HG03575 (cell line): ENCODE measurements around the gene CORIN.
"Not testable (repeated sequence)": the region's sequence is repeated elsewhere in the genome, so short reads cannot be mapped to it uniquely, and the experiment has no call there.

Experiments used
- ATAC-seq: cut with Tn5 transposase; IDR thresholded peaks from one replicate; pipeline ENCODE4 v1.9.1; 2021; ENCODE audit not compliant: unreplicated experiment, insufficient number of reproducible peaks, low FRiP score; ENCODE audit errors: extremely low read depth

The CORIN gene

DNA sequence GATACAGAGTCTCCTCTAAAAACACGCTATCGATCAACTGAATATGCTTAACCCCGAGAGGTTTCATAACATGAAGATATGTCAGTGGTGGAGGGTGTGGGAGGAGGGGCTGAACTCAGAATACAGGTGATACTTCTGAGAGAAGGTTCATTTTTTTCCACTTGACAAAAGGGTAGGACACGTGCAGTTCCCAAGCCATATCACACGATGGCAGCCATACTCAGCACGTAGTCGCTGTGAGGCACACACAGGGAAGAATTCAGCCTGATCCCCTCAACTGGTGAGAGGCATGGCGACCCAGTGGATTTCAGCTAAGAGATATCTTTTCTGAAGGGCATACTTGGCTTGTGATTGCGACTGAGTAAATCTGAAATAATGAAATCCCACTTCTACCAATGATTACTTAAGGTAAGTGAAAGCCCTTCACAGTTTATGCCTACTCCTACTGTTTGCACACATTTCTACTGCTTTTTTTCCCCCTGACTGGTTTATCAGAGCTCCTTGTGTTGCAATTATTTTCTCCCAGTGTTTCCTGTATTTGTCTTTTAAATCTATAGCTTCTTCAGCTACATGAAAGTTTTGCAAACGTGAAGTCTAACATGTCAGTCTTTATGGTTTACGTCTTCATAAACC lies 133.1 kb downstream of the CORIN start:
- no peak for ATAC-seq

DNA sequence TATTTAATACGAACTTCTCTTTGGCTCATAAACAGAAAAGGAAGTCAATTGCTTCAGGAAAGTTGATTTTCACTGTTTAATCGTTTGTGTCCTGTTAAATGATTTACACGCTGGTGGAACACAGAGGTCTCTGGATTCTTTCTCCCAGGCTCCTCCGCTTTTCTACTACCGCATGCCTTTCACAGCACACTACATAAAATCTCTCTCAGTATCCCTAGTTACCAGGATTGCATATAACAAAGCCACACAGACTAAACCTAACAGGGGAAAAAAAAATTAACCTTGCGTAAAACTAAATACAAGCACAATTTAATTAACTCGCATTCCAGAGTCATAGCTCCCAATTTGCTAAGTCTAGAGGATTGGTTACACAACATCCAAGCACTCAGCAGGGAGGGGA lies 133.9 kb downstream of the CORIN start:
- no peak for ATAC-seq

DNA sequence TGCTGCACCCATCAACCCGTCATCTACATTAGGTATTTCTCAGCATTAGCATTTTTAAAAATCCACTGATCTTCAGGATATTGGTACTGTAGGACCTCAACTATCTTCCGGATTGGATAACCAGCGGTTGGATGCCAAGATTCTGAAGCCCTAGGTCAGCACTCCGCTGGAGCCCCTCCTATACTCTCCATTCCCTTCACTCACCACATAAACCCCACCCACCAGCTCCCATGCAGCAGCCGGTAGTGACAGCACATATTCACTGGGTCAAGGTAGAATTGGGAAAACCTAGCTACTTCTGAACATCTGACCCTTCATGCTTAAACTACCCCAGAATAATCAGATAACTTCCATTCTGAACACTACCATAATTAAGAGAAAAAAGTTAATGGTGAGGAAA lies 134.9 kb downstream of the CORIN start:
- no peak for ATAC-seq

- ATAC-seq: no peak
Measured at GRCh38 chr4:47701286-47701685, 136.6 kb downstream of the CORIN start.

GRCh38 chr4:47698837-47699236 lies 139.0 kb downstream of the CORIN start:
- ATAC-seq: no peak

GRCh38 chr4:47696823-47697222 lies 141.0 kb downstream of the CORIN start:
- no peak for ATAC-seq

GRCh38 chr4:47695260-47695659 lies 142.6 kb downstream of the CORIN start:
- ATAC-seq: no peak

DNA sequence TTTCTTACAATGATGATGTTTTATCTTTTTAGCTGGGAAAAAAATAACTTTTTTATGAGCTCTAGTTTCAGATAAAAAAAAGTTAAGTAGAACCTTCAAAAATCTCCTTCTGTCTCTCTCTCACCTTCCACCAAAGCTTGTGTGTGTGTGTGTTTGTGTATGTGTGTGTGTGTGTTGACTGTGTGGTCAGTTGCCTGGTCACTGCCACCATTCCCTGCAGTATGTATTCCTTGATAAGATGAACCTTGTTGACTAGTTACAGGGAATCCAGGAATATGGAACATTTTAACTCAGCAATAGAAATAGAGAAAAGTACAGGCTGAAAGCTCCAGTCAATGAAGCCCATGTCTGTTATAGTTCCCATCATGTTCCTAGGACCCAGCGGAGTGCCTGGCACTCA lies 143.5 kb downstream of the CORIN start:
- ATAC-seq: no peak

DNA sequence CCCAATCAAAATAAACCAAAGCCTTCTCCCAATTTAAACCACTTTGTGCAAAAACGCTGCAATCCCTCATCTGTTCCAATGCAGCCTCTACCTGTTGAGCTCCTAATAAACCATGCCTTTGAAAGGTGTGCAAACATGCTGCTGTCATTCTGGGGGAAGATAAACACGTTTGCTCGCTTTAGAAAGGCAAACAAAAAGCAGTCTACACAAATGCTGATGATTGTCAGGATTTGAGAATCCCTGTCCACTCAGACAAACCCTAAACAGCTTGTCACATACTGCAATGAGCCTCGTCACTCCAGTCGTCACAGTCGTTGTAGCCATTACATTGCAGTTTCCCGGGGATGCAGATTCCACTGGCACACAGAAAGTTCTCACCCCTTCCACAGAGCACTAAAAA lies 145.2 kb downstream of the CORIN start:
- no peak for ATAC-seq

- ATAC-seq: not testable (repeated sequence)
Measured at GRCh38 chr4:47691757-47692383, 146.0 kb downstream of the CORIN start.

GRCh38 chr4:47690611-47691010 lies 147.3 kb downstream of the CORIN start:
- ATAC-seq: no peak

DNA sequence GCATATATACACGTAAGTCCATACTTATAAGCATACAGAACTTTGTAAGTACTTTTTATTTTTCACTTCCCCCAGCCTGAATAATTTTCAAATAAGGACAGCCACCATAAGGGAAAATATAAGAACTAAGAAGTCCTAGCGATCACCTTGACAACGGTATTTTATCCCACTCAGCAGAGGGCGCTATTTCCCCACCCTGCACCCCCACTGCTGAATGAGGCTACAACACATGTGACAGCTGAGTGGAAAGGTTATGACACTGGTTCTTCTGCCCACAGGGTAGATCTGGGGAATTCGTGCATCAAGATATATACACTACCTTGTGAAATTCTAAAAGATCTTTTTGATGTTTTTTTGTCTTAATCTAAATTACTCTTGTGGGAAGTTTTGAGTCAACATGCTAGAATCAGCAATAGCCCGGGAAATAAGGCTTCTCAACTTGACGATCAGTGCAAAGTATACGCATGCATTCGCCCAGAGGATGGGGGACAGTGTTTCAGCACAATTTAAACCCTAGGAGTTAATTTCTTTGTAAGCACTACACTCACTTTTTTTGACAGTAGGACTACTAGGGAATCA lies 151.5 kb downstream of the CORIN start:
- ATAC-seq: no peak

- ATAC-seq: no peak
Measured at GRCh38 chr4:47675806-47676205, 162.1 kb downstream of the CORIN start.

GRCh38 chr4:47674144-47674543 lies 163.7 kb downstream of the CORIN start:
- no peak for ATAC-seq

DNA sequence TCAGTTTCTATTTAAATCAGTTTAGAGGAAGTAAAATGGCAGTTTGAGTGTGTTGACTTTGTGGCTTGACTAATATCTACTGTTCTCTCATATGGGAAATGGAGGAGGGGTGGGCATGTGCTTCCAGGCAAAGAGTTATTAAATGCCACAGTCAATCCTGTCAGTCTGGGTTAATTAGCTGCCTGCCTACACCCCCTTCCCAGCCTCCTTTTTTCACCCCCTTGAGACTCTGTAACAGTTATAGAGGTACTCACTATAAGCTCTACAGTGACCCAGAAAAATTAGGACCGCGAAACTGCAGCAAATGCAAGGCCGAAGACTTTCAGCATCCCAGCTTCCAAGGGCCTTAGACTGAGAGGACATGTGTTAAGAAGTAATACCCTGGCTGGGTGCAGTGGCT lies 165.2 kb downstream of the CORIN start:
- no peak for ATAC-seq

DNA sequence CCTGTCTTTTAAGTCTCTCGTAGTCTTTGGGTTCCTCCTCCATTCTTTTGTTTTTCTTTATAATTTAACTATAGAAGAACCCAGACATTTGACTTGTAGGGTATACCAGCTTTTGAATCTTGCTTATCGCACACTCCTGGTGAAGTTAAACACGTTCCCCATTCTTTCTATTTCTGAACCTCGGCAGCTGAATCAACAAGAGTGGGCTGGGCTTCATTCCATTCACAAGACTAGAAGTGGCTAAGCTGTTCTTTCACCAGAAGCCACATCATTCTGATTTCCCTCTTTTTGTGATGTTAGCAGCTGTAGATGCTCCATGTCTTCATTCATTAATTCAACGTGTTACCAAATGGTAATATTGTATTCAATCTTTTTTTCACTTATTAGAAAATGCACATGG lies 167.9 kb downstream of the CORIN start:
- no peak for ATAC-seq

DNA sequence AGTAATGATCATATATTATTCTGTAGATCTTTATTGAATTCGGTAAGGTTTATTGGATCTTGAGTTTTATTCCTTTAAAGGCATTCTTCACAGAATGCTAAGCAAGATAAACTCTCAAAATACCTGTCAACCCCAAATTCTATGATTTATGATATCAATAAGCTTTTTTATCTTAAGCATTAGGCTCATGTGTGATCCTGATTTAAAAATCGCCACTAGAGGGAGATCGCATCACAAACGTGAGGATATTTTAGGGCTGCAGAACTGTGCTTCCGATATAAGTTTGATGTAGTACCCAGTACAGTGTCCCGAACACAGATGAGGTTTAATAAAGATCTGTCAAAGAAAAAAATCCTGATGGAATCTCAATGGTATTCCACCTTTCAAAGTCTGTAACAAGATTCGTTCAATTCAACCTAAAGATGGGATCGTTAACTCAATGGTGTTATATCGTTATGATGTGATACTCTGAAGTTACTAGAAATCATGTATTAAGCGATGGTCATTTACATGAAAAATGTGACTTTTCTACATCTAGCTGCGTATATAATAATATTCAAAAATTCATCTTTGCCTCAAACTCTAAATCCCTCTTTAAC lies 169.0 kb downstream of the CORIN start:
- ATAC-seq: no peak

- ATAC-seq: no peak
Measured at GRCh38 chr4:47668256-47668655, 169.6 kb downstream of the CORIN start.

- no peak for ATAC-seq
Measured at GRCh38 chr4:47667552-47667951, 170.3 kb downstream of the CORIN start.

- no peak for ATAC-seq
Measured at GRCh38 chr4:47664051-47664826, 173.6 kb downstream of the CORIN start.
